SK-N-SH (cell line): ENCODE results near the gene ZNF692. TPM values are rescaled to one million over a fixed set of nuclear protein-coding genes. Genes with fewer than 3 reads are reported as not detected.

Experiments
- CTCF ChIA-PET: fragments of 300-600, 350-600 bp; formaldehyde crosslinking; extraction: SDS; loops from one replicate; lab custom pipeline; 2021; lab: Yijun Ruan, JAX
- POLR2A ChIA-PET: fragments of 350-600 bp; sonication (Branson Sonifier 250); formaldehyde crosslinking; extraction: SDS; loops from one replicate; lab custom pipeline; 2020; ENCODE audit warnings: antibody characterized with exemption, inconsistent platforms; lab: Yijun Ruan, JAX
- DNase-seq: peaks from one replicate; pipeline ENCODE4 v3.0.0; 2012
- H2AFZ ChIP-seq: fragments of 200-600 bp; sonication (generic); 2 replicates; pipeline ENCODE4 v1.8.1; 2016; ENCODE audit warnings: antibody characterized with exemption, mild to moderate bottlenecking, low read depth
- H3F3A ChIP-seq: fragments of 200-600 bp; sonication (generic); replicated peaks from 2 replicates; pipeline ENCODE3; 2016; ENCODE audit warnings: antibody characterized with exemption, mild to moderate bottlenecking; ENCODE audit not compliant: insufficient read depth
- H3K27ac ChIP-seq, 2 experiments: fragments of 200-500 bp in 1 of 2; fragments of 200-600 bp in 1 of 2; sonication (Bioruptor generic) in 1 of 2; sonication (generic), shearing (Covaris generic) in 1 of 2; 2 replicates each; pipeline versions ENCODE4 v1.5.1 to v1.6.1; 2014 to 2016; ENCODE audit warnings: low read depth in 2 of 2, inconsistent platforms in 1 of 2, low read length in 1 of 2, mild to moderate bottlenecking in 1 of 2, mixed read lengths in 1 of 2
- H3K27me3 ChIP-seq: fragments of 200-600 bp; sonication (generic), shearing (Covaris generic); 2 replicates; pipeline ENCODE4 v1.6.1; 2016; ENCODE audit warnings: mixed run types; ENCODE audit not compliant: insufficient read depth
- H3K36me3 ChIP-seq, 2 experiments: fragments of 200-500 bp in 1 of 2; fragments of 200-600 bp in 1 of 2; sonication (Bioruptor generic) in 1 of 2; sonication (generic) in 1 of 2; replicated peaks in 1 of 2; 2 replicates each; pipeline versions ENCODE3 to v1.5.1; 2014 to 2016; ENCODE audit warnings: low read length in 1 of 2, mild to moderate bottlenecking in 1 of 2; ENCODE audit not compliant: insufficient read depth in 2 of 2, control insufficient read depth in 1 of 2
- H3K4me1 ChIP-seq, 2 experiments: fragments of 200-500 bp in 1 of 2; fragments of 200-600 bp in 1 of 2; sonication (Bioruptor generic) in 1 of 2; sonication (generic), shearing (Covaris generic) in 1 of 2; 2 replicates each; pipeline versions ENCODE4 v1.5.1 to v1.6.1; 2014 to 2016; ENCODE audit warnings: low read depth in 1 of 2, low read length in 1 of 2, mixed run types in 1 of 2; ENCODE audit not compliant: insufficient read depth in 2 of 2, control insufficient read depth in 1 of 2
- H3K4me2 ChIP-seq: fragments of 200-600 bp; sonication (generic), shearing (Covaris generic); 2 replicates; pipeline ENCODE4 v1.6.1; 2017; ENCODE audit warnings: mixed run types
- H3K4me3 ChIP-seq, 2 experiments: fragments of 200-500 bp in 1 of 2; fragments of 200-600 bp in 1 of 2; sonication (Bioruptor generic) in 1 of 2; sonication (generic), shearing (Covaris generic) in 1 of 2; 2 replicates each; pipeline versions ENCODE4 v1.5.1 to v1.8.1; 2014 to 2016; ENCODE audit warnings: low read depth in 2 of 2, inconsistent platforms in 1 of 2, low read length in 1 of 2, mild to moderate bottlenecking in 1 of 2, mixed read lengths in 1 of 2, moderate library complexity in 1 of 2
- H3K79me2 ChIP-seq: fragments of 200-600 bp; sonication (generic); 2 replicates; pipeline ENCODE4 v1.8.1; 2017; ENCODE audit warnings: mild to moderate bottlenecking; ENCODE audit not compliant: insufficient read depth
- H3K9ac ChIP-seq: fragments of 200-600 bp; sonication (generic); 2 replicates; pipeline ENCODE4 v1.6.1; 2017; ENCODE audit warnings: mixed run types
- H3K9me2 ChIP-seq: fragments of 200-600 bp; sonication (generic); 2 replicates; pipeline ENCODE4 v1.6.1; 2017; ENCODE audit warnings: mixed run types
- H3K9me3 ChIP-seq: fragments of 200-600 bp; sonication (generic); 2 replicates; pipeline ENCODE4 v1.6.1; 2017; ENCODE audit warnings: mixed run types, mild to moderate bottlenecking, moderate library complexity
- H4K20me1 ChIP-seq: fragments of 200-600 bp; sonication (generic); 2 replicates; pipeline ENCODE4 v1.6.1; 2017; ENCODE audit warnings: mild to moderate bottlenecking, mixed run types; ENCODE audit not compliant: insufficient read depth
- EP300 ChIP-seq, 2 experiments: IDR thresholded peaks; 2 replicates each; pipeline versions ENCODE4 v1.4.0 to v1.6.1; 2012; ENCODE audit warnings: borderline replicate concordance in 1 of 2, low read depth in 1 of 2, low read length in 1 of 2
- FOSL2 ChIP-seq: IDR thresholded peaks from 2 replicates; pipeline ENCODE4 v1.4.0; 2012; ENCODE audit warnings: low read depth, mild to moderate bottlenecking, moderate library complexity, borderline replicate concordance
- FOXJ3 ChIP-seq: sonication (generic); formaldehyde crosslinking; IDR thresholded peaks from 2 replicates; pipeline ENCODE4 v1.5.1; 2020; ENCODE audit warnings: mild to moderate bottlenecking, missing genetic modification reagents
- GABPA ChIP-seq: IDR thresholded peaks from 2 replicates; pipeline ENCODE4 v1.4.0; 2012; ENCODE audit warnings: low read depth, mild to moderate bottlenecking
- GATA2 ChIP-seq: sonication (generic); formaldehyde crosslinking; IDR thresholded peaks from 2 replicates; pipeline ENCODE4 v1.5.0; 2020; ENCODE audit warnings: mild to moderate bottlenecking, missing genetic modification reagents
- MEF2A ChIP-seq: IDR thresholded peaks from 2 replicates; pipeline ENCODE4 v1.4.0; 2012; ENCODE audit warnings: low read depth, borderline replicate concordance
- NFIC ChIP-seq: IDR thresholded peaks from 2 replicates; pipeline ENCODE4 v1.4.0; 2012; ENCODE audit warnings: borderline replicate concordance
- NRF1 ChIP-seq: IDR thresholded peaks from 2 replicates; pipeline ENCODE4 v1.6.1; 2012; ENCODE audit warnings: low read depth, mild to moderate bottlenecking, low read length
- POLR2AphosphoS5 ChIP-seq: IDR thresholded peaks from 2 replicates; pipeline ENCODE4 v1.6.1; 2012; ENCODE audit warnings: low read depth, low read length
- RAD21 ChIP-seq: IDR thresholded peaks from 2 replicates; pipeline ENCODE4 v1.6.1; 2012; ENCODE audit warnings: mild to moderate bottlenecking, low read length
- REST ChIP-seq: IDR thresholded peaks from 2 replicates; pipeline ENCODE4 v1.6.1; 2012; ENCODE audit warnings: mild to moderate bottlenecking, low read depth, low read length, moderate library complexity
- RFX5 ChIP-seq: IDR thresholded peaks from 2 replicates; pipeline ENCODE4 v1.6.1; 2012; ENCODE audit warnings: mild to moderate bottlenecking, improper control_type of control experiment, low read length
- SIN3A ChIP-seq: IDR thresholded peaks from 2 replicates; pipeline ENCODE4 v1.6.1; 2012; ENCODE audit warnings: low read depth, mild to moderate bottlenecking, low read length, moderate library complexity, borderline replicate concordance
- SMC3 ChIP-seq: IDR thresholded peaks from 2 replicates; pipeline ENCODE4 v1.6.1; 2012; ENCODE audit warnings: low read depth, low read length, improper control_type of control experiment
- TAF1 ChIP-seq: IDR thresholded peaks from 2 replicates; pipeline ENCODE4 v1.6.1; 2012; ENCODE audit warnings: low read depth, mild to moderate bottlenecking, low read length, moderate library complexity, borderline replicate concordance
- TEAD4 ChIP-seq: IDR thresholded peaks from 2 replicates; pipeline ENCODE4 v1.4.0; 2012; ENCODE audit warnings: mild to moderate bottlenecking, borderline replicate concordance; ENCODE audit not compliant: insufficient read depth
- WGBS: methylation state at CpG from one replicate; pipeline ENCODE4 v1.1.6; 2017; ENCODE audit warnings: low lambda C conversion rate; 5-methylcytosine and 5-hydroxymethylcytosine counted together
- polyA plus RNA-seq, 3 experiments: library from polyadenylated mRNA; depleted of rRNA; stranded (reverse); fragments of >200 nt; gene quantifications; 2 replicates each; pipeline ENCODE4 v1.2.3, GENCODE V29; 2012

The ZNF692 gene
- polyA plus RNA-seq, 1 of the 3 experiments (the other 2 are of a cell fraction) = 47.0 TPM

- DNase-seq = no peak
- TF ChIP-seq GATA2 (CRISPR knock-in tag) (no peak), NRF1 (no peak), EP300 (IDR thresholded peaks at IDR 0.05; ENCODE audit: borderline replicate concordance in 1 of 2, low read depth in 1 of 2, low read length in 1 of 2) (no peak), REST (no peak), MEF2A (no peak), TAF1 (no peak), SIN3A (no peak), RFX5 (no peak), RAD21 (no peak), FOXJ3 (CRISPR knock-in tag) (no peak), TEAD4 (no peak), NFIC (no peak), POLR2AphosphoS5 (no peak), FOSL2 (no peak), SMC3 (no peak), GABPA (no peak)
- TF ChIP-seq, all 33 proteins: peak for 0
- peaks cover 5% of the 10 kb centered on the region for H3F3A ChIP-seq
- 83% methylated on average over 3 of the region's 3 CpGs for WGBS
- H2AFZ ChIP-seq = no peak overlapping the region
- no peak overlapping the region for H3K9ac ChIP-seq
- H3K4me3 ChIP-seq = no peak overlapping the region
- no peak overlapping the region for H3K27ac ChIP-seq
- ChIA-PET POLR2A (no interaction called here), CTCF (interaction anchor here (2.6 to 5.1 kb wide), 2 partner anchors 15 to 80 kb away, joined by 12 to 33 read pairs; partner anchors contain the start of gene ZNF692)
- H3K36me3 ChIP-seq = peaks cover 12 to 39% of the 10 kb centered on the region in 2 experiments
- no peaks in the 10 kb centered on the region for H3K9me2 ChIP-seq
- no peaks in the 10 kb centered on the region for H4K20me1 ChIP-seq
- H3K79me2 ChIP-seq = peaks cover 57% of the 10 kb centered on the region
- H3K4me1 ChIP-seq = peaks cover 5 to 9% of the 10 kb centered on the region in 2 experiments; a peak in 2 of 4 replicates
- H3K4me2 ChIP-seq = no peak overlapping the region
- no peaks in the 10 kb centered on the region for H3K27me3 ChIP-seq
- no peaks in the 10 kb centered on the region for H3K9me3 ChIP-seq
Observed at GRCh38 chr1:248843687-248844086, 15.2 kb downstream of the ZNF692 start.
